ENCODE results near the gene AKT2.

AKT2 gene

DNA sequence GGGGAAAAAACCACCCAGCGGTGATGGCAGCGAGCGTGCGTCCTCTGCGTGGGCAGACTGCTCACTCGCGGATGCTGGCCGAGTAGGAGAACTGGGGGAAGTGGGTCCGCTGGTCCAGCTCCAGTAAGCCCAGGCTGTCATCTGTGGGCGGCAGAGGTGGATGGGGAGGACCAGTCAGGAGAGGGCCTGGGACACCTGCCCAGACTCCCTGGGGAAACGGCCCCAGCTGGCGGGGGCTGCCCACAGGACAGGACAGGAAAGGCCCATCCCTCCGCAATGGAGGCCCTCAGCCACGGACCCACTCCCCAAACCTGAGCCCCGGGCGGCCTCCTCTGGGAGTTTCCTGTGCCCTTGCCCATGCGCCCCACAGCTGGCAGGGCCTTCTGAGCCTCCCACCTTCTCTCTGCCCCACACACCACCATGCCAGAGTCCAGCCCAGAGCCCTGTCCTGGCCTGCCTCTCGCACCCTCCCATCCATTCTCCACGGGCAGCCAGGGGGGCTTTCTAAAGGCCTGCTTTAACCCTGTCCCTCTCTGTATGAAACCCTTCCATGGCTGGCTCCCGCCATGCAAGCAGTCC lies 51.2 kb downstream of the AKT2 start:
- H2AFZ ChIP-seq (ENCODE audit: low read length, unreplicated experiment) = no peak overlapping the region
- H3K36me3 ChIP-seq (ENCODE audit: insufficient read depth, low read length) = no peaks in the 10 kb centered on the region
- H3K4me3 ChIP-seq (ENCODE audit: low read depth, low read length) = no peak overlapping the region
- peaks cover 5% of the 10 kb centered on the region for H3K4me1 ChIP-seq (ENCODE audit: control insufficient read depth, insufficient read depth, low read length, unreplicated experiment)
- H3K27ac ChIP-seq (ENCODE audit: low read depth, low read length) = no peak overlapping the region
- H3K79me2 ChIP-seq (ENCODE audit: control insufficient read depth, insufficient read depth, low read length, unreplicated experiment) = no peaks in the 10 kb centered on the region
- H3K27me3 ChIP-seq (ENCODE audit: insufficient read depth, low read length) = no peaks in the 10 kb centered on the region

DNA sequence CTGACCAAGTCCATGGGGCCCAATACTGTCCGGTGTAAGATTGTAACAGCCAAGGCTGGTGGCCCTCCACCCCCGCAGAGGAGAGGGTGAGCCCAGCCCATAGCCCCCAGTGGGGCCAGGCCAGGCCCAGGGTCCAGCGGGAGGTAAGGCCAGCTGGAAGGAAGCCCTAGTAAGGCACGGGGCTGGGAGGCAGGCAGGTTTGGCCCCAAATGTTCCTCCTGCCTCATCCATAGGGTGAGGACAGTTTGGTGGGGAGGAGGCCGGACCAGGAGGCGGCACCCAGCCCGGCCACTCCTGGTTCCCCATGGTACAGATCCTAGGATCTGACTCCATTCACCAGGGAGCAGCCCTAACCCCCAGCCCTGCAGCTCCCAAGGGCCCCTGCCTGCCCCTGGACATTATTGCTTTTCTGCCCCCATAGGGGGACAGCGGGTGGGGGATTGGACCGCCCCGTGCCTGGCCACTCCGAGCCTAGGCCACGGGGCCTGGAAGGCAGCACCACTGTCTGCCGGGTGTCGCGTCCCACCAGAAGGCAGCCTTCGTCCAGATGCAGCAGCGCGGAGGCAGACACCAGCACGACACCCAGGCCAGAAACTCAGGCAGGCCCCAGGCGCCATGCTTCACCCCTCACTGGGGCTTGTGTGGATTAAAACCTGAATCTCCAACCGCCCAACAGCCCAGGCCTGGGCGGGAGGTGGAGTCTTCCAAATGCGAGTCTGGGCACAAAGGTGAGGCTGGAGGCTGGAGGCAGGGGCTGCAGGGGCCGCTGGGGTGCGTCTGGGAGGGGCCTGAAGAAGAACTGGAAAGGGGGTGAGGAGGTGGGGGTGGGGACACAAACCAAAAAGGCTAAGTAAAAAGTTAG lies 52.0 kb downstream of the AKT2 start:
- Histone ChIP-seq H2AFZ (ENCODE audit: low read length, unreplicated experiment) (no peak overlapping the region), H3K4me1 (ENCODE audit: control insufficient read depth, insufficient read depth, low read length, unreplicated experiment) (peaks cover 5% of the 10 kb centered on the region), H3K27me3 (ENCODE audit: insufficient read depth, low read length) (no peaks in the 10 kb centered on the region), H3K79me2 (ENCODE audit: control insufficient read depth, insufficient read depth, low read length, unreplicated experiment) (no peaks in the 10 kb centered on the region), H3K36me3 (ENCODE audit: insufficient read depth, low read length) (no peaks in the 10 kb centered on the region), H3K4me3 (ENCODE audit: low read depth, low read length) (no peak overlapping the region), H3K27ac (ENCODE audit: low read depth, low read length) (no peak overlapping the region)

DNA sequence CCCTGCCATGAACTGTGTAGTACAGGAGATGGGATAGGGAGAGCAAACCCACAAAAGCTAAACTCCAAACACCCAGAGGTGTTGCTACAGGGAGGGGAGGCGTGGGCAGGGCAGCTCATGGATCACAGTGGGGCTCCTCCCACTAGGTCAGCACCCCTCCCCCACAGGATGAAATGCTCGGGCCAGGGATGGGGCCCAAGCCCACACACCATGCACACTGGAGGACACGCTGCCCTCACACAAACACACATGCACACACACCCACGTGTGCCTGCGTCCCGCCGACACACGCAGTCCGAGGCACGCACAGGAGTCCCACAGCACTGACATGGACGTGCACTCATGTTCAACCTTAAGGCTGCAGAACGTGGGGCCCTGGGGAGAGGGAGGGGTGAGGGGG lies 52.7 kb downstream of the AKT2 start:
- Histone ChIP-seq H2AFZ (ENCODE audit: low read length, unreplicated experiment) (no peak overlapping the region), H3K4me1 (ENCODE audit: control insufficient read depth, insufficient read depth, low read length, unreplicated experiment) (peaks cover 5% of the 10 kb centered on the region), H3K27me3 (ENCODE audit: insufficient read depth, low read length) (no peaks in the 10 kb centered on the region), H3K36me3 (ENCODE audit: insufficient read depth, low read length) (no peaks in the 10 kb centered on the region), H3K79me2 (ENCODE audit: control insufficient read depth, insufficient read depth, low read length, unreplicated experiment) (no peaks in the 10 kb centered on the region), H3K27ac (ENCODE audit: low read depth, low read length) (no peak overlapping the region), H3K4me3 (ENCODE audit: low read depth, low read length) (no peak overlapping the region)

DNA sequence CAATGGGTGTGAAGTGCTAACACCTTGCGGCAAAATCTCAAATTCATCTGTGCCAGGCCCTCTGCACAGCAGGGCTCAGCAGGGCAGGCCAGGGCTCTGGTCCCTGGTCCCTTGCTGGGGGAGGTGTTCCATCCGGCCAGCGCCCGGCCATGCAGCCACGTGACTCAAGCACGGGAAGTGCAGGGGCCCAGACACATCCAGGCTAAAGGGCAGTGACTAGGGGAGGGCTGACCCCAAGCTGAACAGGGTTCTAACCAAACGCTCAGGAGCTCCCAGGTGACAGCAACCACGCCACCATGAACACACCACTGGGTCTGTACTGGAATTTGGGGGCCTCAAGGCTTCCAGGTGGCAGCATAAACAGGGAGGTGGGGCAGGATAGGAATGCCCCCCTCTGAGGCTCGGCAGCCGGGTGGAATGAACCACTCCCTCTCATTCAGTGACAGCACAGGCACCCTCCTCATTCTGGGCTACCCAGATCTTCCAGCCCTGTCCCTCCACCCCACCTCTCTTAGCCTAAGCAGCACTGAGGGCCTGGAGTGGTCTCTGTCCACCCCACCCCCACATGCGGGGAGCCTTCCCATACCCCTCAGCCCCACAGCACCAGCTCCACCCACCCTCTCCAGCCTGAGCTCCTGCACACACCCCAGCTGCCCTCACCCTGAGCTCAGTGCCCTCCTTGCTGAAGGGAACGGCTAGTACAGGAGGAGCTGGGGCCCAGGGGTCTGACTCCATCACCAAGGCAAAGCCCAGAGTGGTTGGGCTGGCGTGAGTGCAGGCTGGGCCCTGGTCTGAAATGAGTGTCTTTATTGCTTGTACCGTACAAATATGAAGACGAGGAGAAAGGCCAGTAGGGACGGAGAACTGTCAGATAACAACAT lies 53.4 kb downstream of the AKT2 start:
- H3K4me3 ChIP-seq (ENCODE audit: low read depth, low read length) = no peak overlapping the region
- H2AFZ ChIP-seq (ENCODE audit: low read length, unreplicated experiment) = no peak overlapping the region
- H3K27ac ChIP-seq (ENCODE audit: low read depth, low read length) = no peak overlapping the region

DNA sequence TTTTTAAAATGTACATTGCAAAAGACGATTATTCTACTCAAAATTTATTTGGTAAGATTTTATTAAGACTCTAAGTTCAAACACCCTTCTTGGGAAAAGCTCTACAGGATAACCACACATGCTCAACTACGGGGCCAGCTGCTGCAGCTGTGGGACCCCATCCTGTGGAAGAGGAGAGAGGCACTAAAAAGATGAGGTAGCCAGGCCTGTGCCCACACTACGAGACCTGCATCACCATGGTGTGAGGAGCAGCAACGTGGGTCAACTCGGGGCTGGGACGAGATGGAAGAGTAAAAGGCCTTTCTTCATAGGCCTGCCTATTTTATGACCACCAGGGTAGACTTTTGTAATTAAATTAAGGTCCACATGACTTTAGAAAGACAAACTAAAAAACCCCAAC lies 54.1 kb downstream of the AKT2 start:
- Histone ChIP-seq H3K4me1 (ENCODE audit: control insufficient read depth, insufficient read depth, low read length, unreplicated experiment) (peaks cover 5% of the 10 kb centered on the region), H3K27me3 (ENCODE audit: insufficient read depth, low read length) (no peaks in the 10 kb centered on the region), H3K27ac (ENCODE audit: low read depth, low read length) (no peak overlapping the region), H2AFZ (ENCODE audit: low read length, unreplicated experiment) (no peak overlapping the region), H3K79me2 (ENCODE audit: control insufficient read depth, insufficient read depth, low read length, unreplicated experiment) (no peaks in the 10 kb centered on the region), H3K4me3 (ENCODE audit: low read depth, low read length) (no peak overlapping the region), H3K36me3 (ENCODE audit: insufficient read depth, low read length) (no peaks in the 10 kb centered on the region)

More for the DNA sequence above, 53.4 kb downstream of the AKT2 start:
- H3K79me2 ChIP-seq (ENCODE audit: control insufficient read depth, insufficient read depth, low read length, unreplicated experiment) = no peaks in the 10 kb centered on the region
- H3K36me3 ChIP-seq (ENCODE audit: insufficient read depth, low read length) = no peaks in the 10 kb centered on the region
- no peaks in the 10 kb centered on the region for H3K27me3 ChIP-seq (ENCODE audit: insufficient read depth, low read length)
- peaks cover 5% of the 10 kb centered on the region for H3K4me1 ChIP-seq (ENCODE audit: control insufficient read depth, insufficient read depth, low read length, unreplicated experiment)

DNA sequence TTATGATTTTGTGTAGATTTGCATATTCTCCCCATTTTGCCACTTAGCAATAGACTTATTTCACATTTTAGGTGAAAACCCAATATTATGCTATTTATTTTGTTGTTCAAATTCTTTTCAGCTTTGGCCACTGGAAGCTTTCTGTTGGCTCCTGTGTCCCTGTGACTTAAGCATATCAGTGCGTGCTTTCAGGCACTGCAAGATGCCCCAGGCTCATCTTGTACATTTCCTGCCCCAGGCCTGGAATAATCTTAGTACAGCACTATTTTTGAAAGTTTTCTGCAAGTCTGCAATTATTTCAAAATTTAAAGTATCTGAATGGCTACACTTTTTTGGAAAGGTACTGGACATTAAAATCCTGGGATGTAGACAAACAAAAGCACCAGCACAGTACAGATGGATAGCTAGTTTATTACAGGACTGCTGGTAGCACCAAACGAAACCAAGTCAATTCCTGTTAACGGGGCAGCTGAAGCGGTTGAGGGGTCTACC lies 55.2 kb downstream of the AKT2 start:
- Histone ChIP-seq H3K27ac (ENCODE audit: low read depth, low read length) (no peak overlapping the region), H2AFZ (ENCODE audit: low read length, unreplicated experiment) (no peak overlapping the region), H3K4me3 (ENCODE audit: low read depth, low read length) (no peak overlapping the region), H3K4me1 (ENCODE audit: control insufficient read depth, insufficient read depth, low read length, unreplicated experiment) (peaks cover 5% of the 10 kb centered on the region), H3K36me3 (ENCODE audit: insufficient read depth, low read length) (no peaks in the 10 kb centered on the region), H3K79me2 (ENCODE audit: control insufficient read depth, insufficient read depth, low read length, unreplicated experiment) (no peaks in the 10 kb centered on the region), H3K27me3 (ENCODE audit: insufficient read depth, low read length) (no peaks in the 10 kb centered on the region)

DNA sequence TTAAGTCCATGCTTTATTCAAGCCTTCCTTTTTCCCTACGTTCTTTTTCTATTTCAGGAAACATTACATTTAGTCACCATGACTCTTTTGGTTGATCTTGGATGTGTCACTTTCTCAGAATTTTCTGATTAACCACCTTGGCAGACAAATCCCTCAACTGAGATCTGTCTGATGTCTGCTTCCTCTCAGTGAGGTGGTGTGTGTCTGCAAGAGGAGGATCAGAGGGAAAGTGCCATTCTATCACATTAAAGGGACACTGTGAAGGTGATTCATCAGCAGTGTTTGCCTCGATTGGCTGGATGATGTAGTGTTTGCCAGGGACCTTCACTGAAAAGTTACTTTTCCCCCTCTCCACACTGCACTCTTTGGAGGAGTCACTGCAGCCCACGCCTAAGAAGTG lies 55.7 kb downstream of the AKT2 start:
- Histone ChIP-seq H3K27me3 (ENCODE audit: insufficient read depth, low read length) (no peaks in the 10 kb centered on the region), H2AFZ (ENCODE audit: low read length, unreplicated experiment) (no peak overlapping the region), H3K4me1 (ENCODE audit: control insufficient read depth, insufficient read depth, low read length, unreplicated experiment) (peaks cover 5% of the 10 kb centered on the region), H3K27ac (ENCODE audit: low read depth, low read length) (no peak overlapping the region), H3K36me3 (ENCODE audit: insufficient read depth, low read length) (no peaks in the 10 kb centered on the region), H3K4me3 (ENCODE audit: low read depth, low read length) (no peak overlapping the region), H3K79me2 (ENCODE audit: control insufficient read depth, insufficient read depth, low read length, unreplicated experiment) (no peaks in the 10 kb centered on the region)

DNA sequence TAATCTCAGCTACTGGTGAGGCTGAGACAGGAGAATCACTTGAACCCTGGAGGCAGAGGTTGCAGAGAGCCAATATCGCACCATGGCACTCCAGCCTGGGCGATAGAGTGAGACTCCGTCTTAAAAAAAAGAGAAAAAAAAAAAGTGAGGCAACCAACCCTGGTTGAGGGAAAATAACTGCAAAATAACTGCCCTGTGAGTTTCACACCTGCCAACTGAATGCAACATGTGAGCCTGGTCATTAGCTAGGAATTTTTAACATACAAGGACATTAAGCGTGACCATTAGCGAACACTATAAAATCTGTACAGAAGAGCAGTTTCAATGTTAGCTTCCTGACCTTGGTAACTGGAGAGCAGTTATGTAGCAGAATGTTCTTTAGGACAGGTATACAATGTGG lies 56.3 kb downstream of the AKT2 start:
- Histone ChIP-seq H3K4me1 (ENCODE audit: control insufficient read depth, insufficient read depth, low read length, unreplicated experiment) (peaks cover 5% of the 10 kb centered on the region), H3K79me2 (ENCODE audit: control insufficient read depth, insufficient read depth, low read length, unreplicated experiment) (no peaks in the 10 kb centered on the region), H3K27me3 (ENCODE audit: insufficient read depth, low read length) (no peaks in the 10 kb centered on the region), H3K4me3 (ENCODE audit: low read depth, low read length) (no peak overlapping the region), H2AFZ (ENCODE audit: low read length, unreplicated experiment) (no peak overlapping the region), H3K27ac (ENCODE audit: low read depth, low read length) (no peak overlapping the region), H3K36me3 (ENCODE audit: insufficient read depth, low read length) (no peaks in the 10 kb centered on the region)

DNA sequence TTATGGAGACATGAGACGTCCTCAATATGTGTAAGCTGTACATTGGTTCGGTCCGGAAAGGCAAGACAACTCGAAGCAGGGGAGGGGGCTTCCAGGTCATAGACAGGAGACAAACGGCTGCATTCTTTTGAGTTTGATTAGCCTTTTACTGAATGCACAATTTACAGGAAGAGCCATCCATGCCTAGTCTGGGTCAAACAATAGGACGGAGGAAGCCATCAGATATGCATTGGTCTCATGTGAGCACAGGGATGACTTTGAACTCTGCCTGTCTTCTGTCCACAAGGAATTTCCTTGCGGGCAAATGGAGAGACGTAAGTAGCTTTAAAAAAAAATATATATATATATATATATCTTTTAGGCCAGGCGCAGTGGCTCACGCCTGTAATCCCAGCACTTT lies 56.8 kb downstream of the AKT2 start:
- Histone ChIP-seq H3K27ac (ENCODE audit: low read depth, low read length) (no peak overlapping the region), H2AFZ (ENCODE audit: low read length, unreplicated experiment) (no peak overlapping the region), H3K36me3 (ENCODE audit: insufficient read depth, low read length) (no peaks in the 10 kb centered on the region), H3K79me2 (ENCODE audit: control insufficient read depth, insufficient read depth, low read length, unreplicated experiment) (no peaks in the 10 kb centered on the region), H3K27me3 (ENCODE audit: insufficient read depth, low read length) (no peaks in the 10 kb centered on the region), H3K4me1 (ENCODE audit: control insufficient read depth, insufficient read depth, low read length, unreplicated experiment) (peaks cover 5% of the 10 kb centered on the region), H3K4me3 (ENCODE audit: low read depth, low read length) (no peak overlapping the region)

DNA sequence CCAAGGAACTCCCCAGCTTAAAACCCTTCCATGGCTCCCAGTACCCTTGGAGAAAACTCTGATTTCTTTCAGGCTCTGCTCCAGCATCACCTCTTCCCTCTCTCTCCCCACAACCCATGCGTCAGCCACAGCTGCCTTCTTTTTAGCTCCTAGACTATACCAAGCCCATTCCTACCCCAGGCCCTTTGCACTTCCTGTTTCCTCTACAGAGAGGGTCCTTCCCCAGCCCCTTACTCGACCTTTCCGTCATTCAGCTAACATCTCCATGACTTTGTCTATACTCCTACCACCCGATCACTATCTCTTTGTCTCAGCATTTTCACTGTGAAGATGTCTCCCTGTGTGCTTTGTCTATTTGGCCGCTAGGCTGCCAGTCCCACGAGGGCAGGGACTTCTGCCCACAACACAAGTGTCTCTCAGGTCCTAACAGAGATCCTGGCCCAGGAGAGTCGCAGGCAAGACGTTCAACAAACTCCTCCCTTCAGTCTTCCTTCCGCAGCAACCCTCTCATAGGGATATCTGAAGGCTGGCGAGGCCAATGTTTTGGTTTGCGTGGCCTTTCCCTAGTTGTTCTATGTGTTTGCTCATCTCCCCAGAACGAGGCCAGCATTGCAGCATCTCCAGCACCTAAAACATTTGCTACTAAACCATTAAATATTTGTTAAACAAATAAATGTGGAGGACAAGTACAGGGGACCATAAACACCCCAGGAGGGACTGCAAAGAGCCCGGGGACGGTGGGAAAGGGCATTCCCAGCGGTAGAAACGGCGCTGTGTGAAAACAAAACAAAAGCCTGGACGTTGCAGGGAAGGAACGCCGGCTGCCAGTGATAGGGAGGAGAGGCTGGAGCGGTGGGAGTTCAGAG lies 59.5 kb downstream of the AKT2 start:
- peaks cover 5% of the 10 kb centered on the region for H3K4me1 ChIP-seq (ENCODE audit: control insufficient read depth, insufficient read depth, low read length, unreplicated experiment)
- H3K36me3 ChIP-seq (ENCODE audit: insufficient read depth, low read length) = no peaks in the 10 kb centered on the region
- no peak overlapping the region for H2AFZ ChIP-seq (ENCODE audit: low read length, unreplicated experiment)
- no peaks in the 10 kb centered on the region for H3K27me3 ChIP-seq (ENCODE audit: insufficient read depth, low read length)
- no peak overlapping the region for H3K27ac ChIP-seq (ENCODE audit: low read depth, low read length)
- peak overlapping the region; percentile 69 for H3K4me3 ChIP-seq (ENCODE audit: low read depth, low read length)
- no peaks in the 10 kb centered on the region for H3K79me2 ChIP-seq (ENCODE audit: control insufficient read depth, insufficient read depth, low read length, unreplicated experiment)
